ENCODE results near the gene TP73.

TP73 gene

GRCh38 chr1:3651930-3652547 is at the start of gene TP73:
TSS of gene TP73 (plus strand) at chr1:3652516. CDS start at chr1:3682366, 29,850 bp downstream.
- DNase-seq: no peak

- DNase-seq: no peak
These were observed 49.2 kb upstream of the TP73 start for GRCh38 chr1:3603156-3603555.

GRCh38 chr1:3603571-3604467 is 48.5 kb upstream of the TP73 start:
- no peak for DNase-seq

- no peak for DNase-seq
These were observed 47.8 kb upstream of the TP73 start for GRCh38 chr1:3604468-3604974.

GRCh38 chr1:3604997-3605823 is 47.1 kb upstream of the TP73 start:
- no peak for DNase-seq

- no peak for DNase-seq
These were observed 45.3 kb upstream of the TP73 start for GRCh38 chr1:3606779-3607702.

GRCh38 chr1:3607703-3608065 is 44.6 kb upstream of the TP73 start:
- no peak for DNase-seq

- no peak for DNase-seq
These were observed 44.2 kb upstream of the TP73 start for GRCh38 chr1:3608154-3608553.

- DNase-seq: no peak
These were observed 43.1 kb upstream of the TP73 start for GRCh38 chr1:3609016-3609768.

GRCh38 chr1:3609769-3610526 is 42.4 kb upstream of the TP73 start:
- DNase-seq: no peak

GRCh38 chr1:3610527-3611169 is 41.7 kb upstream of the TP73 start:
- DNase-seq: no peak

- DNase-seq: peak; percentile 55
These were observed 40.9 kb upstream of the TP73 start, which contains the start of gene MEGF6 for GRCh38 chr1:3611170-3612019. TSS of gene MEGF6 (minus strand) at chr1:3611508. CDS start at chr1:3611268, 240 bp downstream.

GRCh38 chr1:3612123-3612522 is 40.2 kb upstream of the TP73 start:
- no peak for DNase-seq

- DNase-seq: peak; percentile 31
These were observed 37.3 kb upstream of the TP73 start for GRCh38 chr1:3614755-3615742.

GRCh38 chr1:3616861-3617260 is 35.5 kb upstream of the TP73 start:
- DNase-seq: no peak

- DNase-seq: no peak
These were observed 34.4 kb upstream of the TP73 start for GRCh38 chr1:3617806-3618345.

GRCh38 chr1:3618531-3618880 is 33.8 kb upstream of the TP73 start:
- no peak for DNase-seq
